Esophagus muscularis mucosa (tissue), 4 donors: ENCODE data around the gene FBXL19. TPM values are rescaled to one million over a fixed set of nuclear protein-coding genes. Genes with fewer than 3 reads are reported as not detected.
A peak's percentile ranks its signal among the peaks of the same experiment; 100 is the strongest.

Experiments
- DNase-seq: peaks from one replicate; pipeline ENCODE4 v3.0.0-alpha.2; 2017; ENCODE audit errors: extremely low spot score
- H3K27ac ChIP-seq, 4 donors: fragments of 200-600 bp; sonication (generic); replicated peaks in 1 of 4; 1 replicate in 3 of 4; 2 replicates in 1 of 4; pipeline ENCODE4 v1.5.1; 2016 to 2019; ENCODE audit warnings: mild to moderate bottlenecking in 1 of 4
- H3K27me3 ChIP-seq, 4 donors: fragments of 200-600 bp; sonication (generic); one replicate each; pipeline versions ENCODE4 v1.5.1 to v1.6.0; 2016 to 2019
- H3K36me3 ChIP-seq, 4 donors: fragments of 200-600 bp; sonication (generic); one replicate each; pipeline ENCODE4 v1.5.1; 2016 to 2019
- H3K4me1 ChIP-seq, 4 donors: fragments of 200-600 bp; sonication (generic); one replicate each; pipeline ENCODE4 v1.5.1; 2016 to 2019
- H3K4me3 ChIP-seq, 4 donors: fragments of 200-600 bp; sonication (generic); 1 replicate in 2 of 4; 2 replicates in 2 of 4; pipeline ENCODE4 v1.5.1; 2016 to 2019; ENCODE audit warnings: mild to moderate bottlenecking in 4 of 4, moderate library complexity in 1 of 4
- H3K9me3 ChIP-seq, 4 donors: fragments of 200-600 bp; sonication (generic); 1 replicate in 3 of 4; 2 replicates in 1 of 4; pipeline ENCODE4 v1.5.1; 2016 to 2019
- EP300 ChIP-seq: sonication (generic); formaldehyde crosslinking; IDR thresholded peaks from one replicate; pipeline ENCODE4 v1.6.1; 2017; ENCODE audit warnings: antibody characterized with exemption
- POLR2A ChIP-seq: fragments of 450-650 bp; IDR thresholded peaks from one replicate; pipeline ENCODE4 v1.6.1; 2017; ENCODE audit warnings: antibody characterized with exemption, moderate library complexity, mild to moderate bottlenecking, low read depth
- POLR2AphosphoS5 ChIP-seq, 2 donors: sonication (generic); formaldehyde crosslinking; IDR thresholded peaks; one replicate each; pipeline ENCODE4 v1.6.1; 2017; ENCODE audit warnings: antibody characterized with exemption in 2 of 2
- WGBS: methylation state at CpG from one replicate; pipeline ENCODE4 v1.1.5; 2018; 5-methylcytosine and 5-hydroxymethylcytosine counted together
- intact Hi-C: fragments of 100-400 bp; cut with DNase I; formaldehyde crosslinking; loops from one replicate; pipeline ENCODE4 v1.15.1; 2023
- total RNA-seq, 4 donors: library from RNA; depleted of rRNA; stranded (reverse); fragments of >200 nt; gene quantifications; one replicate each; pipeline versions ENCODE4 v1.1.0 to v1.2.1, GENCODE V29; 2016
- TF ChIP-seq, protein P1 (sequence below), 3 experiments: fragments of 200-600 bp in 2 of 3; fragments of 450-650 bp in 1 of 3; sonication (generic) in 2 of 3; IDR thresholded peaks; one replicate each; pipeline ENCODE4 v1.5.1; 2017 to 2019; ENCODE audit warnings: antibody characterized with exemption in 3 of 3, mild to moderate bottlenecking in 2 of 3, moderate library complexity in 1 of 3

Gene FBXL19
- total RNA-seq, 4 donors from 2014 or later = 12.1 to 28.1 (median 17.7) TPM

DNA sequence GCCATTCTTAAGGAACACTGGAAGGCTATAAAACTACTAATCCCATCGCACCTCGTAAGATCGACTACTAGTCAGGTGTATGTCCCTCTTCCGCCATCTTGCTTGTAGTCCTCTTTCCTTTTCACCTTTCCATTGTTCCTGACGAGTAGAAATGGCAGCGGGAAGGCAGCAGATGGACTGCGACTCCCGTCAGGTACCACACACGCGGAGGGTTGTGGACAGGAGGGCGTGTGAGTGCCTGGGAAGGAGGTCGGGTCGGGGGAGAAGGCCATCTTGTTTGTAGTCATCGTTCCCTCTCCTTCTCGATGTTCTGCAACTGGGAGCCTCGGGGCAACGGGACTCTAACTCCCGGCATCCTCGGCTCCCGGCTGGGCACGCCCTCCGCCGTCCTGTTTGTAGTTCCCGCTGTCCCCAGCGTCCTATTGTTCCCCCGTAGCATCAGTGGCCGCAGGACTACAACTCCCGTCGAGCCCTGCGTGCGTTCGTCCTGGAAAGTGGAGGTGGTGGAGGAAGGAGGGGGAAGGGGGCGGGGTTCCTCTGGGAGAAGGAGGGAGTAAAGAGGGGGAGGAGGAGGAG is 324 bp upstream of the FBXL19 start:
- 0% methylated on average over 31 of the region's 33 CpGs for WGBS
- Histone ChIP-seq H3K36me3 (peaks cover 0 to 25% (median 9%) of the 10 kb centered on the region in 4 donors), H3K27ac (peak overlapping the region; percentile 85 to 96 (median 94)), H3K4me3 (peak overlapping the region; percentile 62 to 83 (median 76)), H3K4me1 (peaks cover 21 to 59% (median 43%) of the 10 kb centered on the region in 4 donors), H3K27me3 (no peaks in the 10 kb centered on the region), H3K9me3 (no peaks in the 10 kb centered on the region)
- peak; percentile 100 for DNase-seq
- TF ChIP-seq POLR2AphosphoS5 (IDR thresholded peaks at IDR 0.05) = peak; percentile 70 to 77
- no peak for TF ChIP-seq POLR2A
- intact Hi-C loops = no loop called here

- intact Hi-C loops = no loop called here
- no peaks in the 10 kb centered on the region for H3K27me3 ChIP-seq
- DNase-seq = no peak
- peaks cover 21 to 61% (median 44%) of the 10 kb centered on the region in 4 donors for H3K4me1 ChIP-seq
- peaks cover 0 to 37% (median 13%) of the 10 kb centered on the region in 4 donors for H3K36me3 ChIP-seq
- 9% methylated on average over 9 of the region's 53 CpGs for WGBS
- peak overlapping the region; percentile 82 to 96 (median 94) for H3K27ac ChIP-seq
- H3K4me3 ChIP-seq = peak overlapping the region; percentile 62 to 83 (median 76)
- TF ChIP-seq, protein P1, sequence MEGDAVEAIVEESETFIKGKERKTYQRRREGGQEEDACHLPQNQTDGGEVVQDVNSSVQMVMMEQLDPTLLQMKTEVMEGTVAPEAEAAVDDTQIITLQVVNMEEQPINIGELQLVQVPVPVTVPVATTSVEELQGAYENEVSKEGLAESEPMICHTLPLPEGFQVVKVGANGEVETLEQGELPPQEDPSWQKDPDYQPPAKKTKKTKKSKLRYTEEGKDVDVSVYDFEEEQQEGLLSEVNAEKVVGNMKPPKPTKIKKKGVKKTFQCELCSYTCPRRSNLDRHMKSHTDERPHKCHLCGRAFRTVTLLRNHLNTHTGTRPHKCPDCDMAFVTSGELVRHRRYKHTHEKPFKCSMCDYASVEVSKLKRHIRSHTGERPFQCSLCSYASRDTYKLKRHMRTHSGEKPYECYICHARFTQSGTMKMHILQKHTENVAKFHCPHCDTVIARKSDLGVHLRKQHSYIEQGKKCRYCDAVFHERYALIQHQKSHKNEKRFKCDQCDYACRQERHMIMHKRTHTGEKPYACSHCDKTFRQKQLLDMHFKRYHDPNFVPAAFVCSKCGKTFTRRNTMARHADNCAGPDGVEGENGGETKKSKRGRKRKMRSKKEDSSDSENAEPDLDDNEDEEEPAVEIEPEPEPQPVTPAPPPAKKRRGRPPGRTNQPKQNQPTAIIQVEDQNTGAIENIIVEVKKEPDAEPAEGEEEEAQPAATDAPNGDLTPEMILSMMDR (IDR thresholded peaks at IDR 0.05) = no peak
- no peak for TF ChIP-seq POLR2A
- TF ChIP-seq POLR2AphosphoS5 (IDR thresholded peaks at IDR 0.05) = no peak
- no peak for TF ChIP-seq EP300
- no peaks in the 10 kb centered on the region for H3K9me3 ChIP-seq
These were observed 922 bp downstream of the FBXL19 start for GRCh38 chr16:30924076-30924912.

- peaks cover 0 to 45% (median 16%) of the 10 kb centered on the region in 4 donors for H3K36me3 ChIP-seq
- peak overlapping the region; percentile 82 to 96 (median 94) for H3K27ac ChIP-seq
- peak overlapping the region; percentile 62 to 83 (median 76) for H3K4me3 ChIP-seq
- no peak for DNase-seq
- H3K27me3 ChIP-seq = no peaks in the 10 kb centered on the region
- intact Hi-C loops = no loop called here
- no peaks in the 10 kb centered on the region for H3K9me3 ChIP-seq
- 73% methylated on average over 11 of the region's 11 CpGs for WGBS
- TF ChIP-seq POLR2A (no peak), EP300 (no peak), POLR2AphosphoS5 (IDR thresholded peaks at IDR 0.05) (no peak)
- TF ChIP-seq, protein P1 (IDR thresholded peaks at IDR 0.05) = no peak
- H3K4me1 ChIP-seq = peaks cover 21 to 61% (median 44%) of the 10 kb centered on the region in 4 donors
These were observed 1.7 kb downstream of the FBXL19 start for GRCh38 chr16:30924913-30925631.

DNA sequence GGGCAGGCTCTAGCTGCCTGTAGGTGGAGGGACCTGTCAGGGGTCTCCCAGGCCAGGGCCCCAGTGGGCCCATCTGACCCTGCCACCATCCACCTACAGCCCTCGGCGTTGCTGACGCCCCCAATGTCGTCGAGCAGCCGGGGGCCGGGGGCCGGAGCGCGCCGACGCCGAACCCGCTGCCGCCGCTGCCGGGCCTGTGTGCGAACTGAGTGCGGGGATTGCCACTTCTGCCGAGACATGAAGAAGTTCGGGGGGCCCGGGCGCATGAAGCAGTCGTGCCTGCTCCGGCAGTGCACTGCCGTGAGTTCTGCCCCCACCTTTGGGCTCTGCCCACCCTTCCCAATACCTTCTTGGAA is 2.2 kb downstream of the FBXL19 start:
- Histone ChIP-seq H3K27ac (peak overlapping the region in 2 of 4 donors; percentile 93 to 96), H3K27me3 (no peaks in the 10 kb centered on the region), H3K4me1 (peaks cover 24 to 61% (median 44%) of the 10 kb centered on the region in 4 donors), H3K36me3 (peaks cover 3 to 50% (median 21%) of the 10 kb centered on the region in 4 donors), H3K9me3 (no peaks in the 10 kb centered on the region), H3K4me3 (no peak overlapping the region)
- intact Hi-C loops = no loop called here
- TF ChIP-seq, protein P1 (IDR thresholded peaks at IDR 0.05) = no peak
- TF ChIP-seq POLR2AphosphoS5 (IDR thresholded peaks at IDR 0.05) (no peak), EP300 (no peak), POLR2A (no peak)
- WGBS = 93% methylated on average over 24 of the region's 26 CpGs
- no peak for DNase-seq
